BJ (cell line): Measurements from ENCODE around the gene PAMR1. TPM values are rescaled to one million over a fixed set of nuclear protein-coding genes. Genes with fewer than 3 reads are reported as not detected.

Source experiments
- CTCF ChIA-PET: fragments of 350-600 bp; formaldehyde crosslinking; extraction: SDS; loops from one replicate; lab custom pipeline; 2021; ENCODE audit warnings: antibody characterized with exemption, inconsistent platforms; lab: Yijun Ruan, JAX
- POLR2A ChIA-PET: fragments of 300-600 bp; sonication (Branson Sonifier 250); formaldehyde crosslinking; extraction: SDS; loops from one replicate; lab custom pipeline; 2021; ENCODE audit warnings: antibody characterized with exemption; lab: Charles Lee
- DNase-seq: peaks from one replicate; pipeline ENCODE4 v3.0.0-alpha.2; 2011; ENCODE audit warnings: low read depth
- H3K27me3 ChIP-seq: 2 replicates; pipeline ENCODE4 v1.6.0; 2011; ENCODE audit warnings: low read length; ENCODE audit not compliant: control insufficient read depth, insufficient read depth
- H3K36me3 ChIP-seq: 2 replicates; pipeline ENCODE4 v1.5.1; 2011; ENCODE audit warnings: low read length; ENCODE audit not compliant: control insufficient read depth, insufficient read depth
- H3K4me3 ChIP-seq: 2 replicates; pipeline ENCODE4 v1.5.1; 2011; ENCODE audit warnings: low read depth, mild to moderate bottlenecking, control low read depth, low read length
- CTCF ChIP-seq: IDR thresholded peaks from 2 replicates; pipeline ENCODE4 v1.5.1; 2011; ENCODE audit warnings: low read depth, mild to moderate bottlenecking, control low read depth, inconsistent platforms, low read length, moderate library complexity; ENCODE audit not compliant: insufficient read depth
- polyA plus RNA-seq: library from polyadenylated mRNA; depleted of rRNA; stranded (reverse); fragments of >200 nt; gene quantifications from 2 replicates; pipeline ENCODE4 v1.2.3, GENCODE V29; 2011

PAMR1 gene
- polyA plus RNA-seq, 1 experiment: 131 TPM

- no peak for DNase-seq
- ChIA-PET CTCF (interaction anchor here (1.0 to 1.9 kb wide), 2 partner anchors 8 to 15 kb away, joined by 3 to 5 read pairs; no protein-coding TSS in a partner anchor), POLR2A (no interaction called here)
- Histone ChIP-seq H3K4me3 (no peak overlapping the region), H3K27me3 (no peaks in the 10 kb centered on the region), H3K36me3 (peaks cover 6% of the 10 kb centered on the region; the same call in 1 of the 2 replicates)
- TF ChIP-seq CTCF: no peak
These were observed 29.0 kb downstream of the PAMR1 start for GRCh38 chr11:35496416-35496815.

GRCh38 chr11:35494957-35495490, 30.4 kb downstream of the PAMR1 start:
- POLR2A ChIA-PET: no interaction called here
- CTCF ChIA-PET: no interaction called here

GRCh38 chr11:35491231-35491871, 34.1 kb downstream of the PAMR1 start:
- Histone ChIP-seq H3K4me3 (no peak overlapping the region), H3K27me3 (no peaks in the 10 kb centered on the region), H3K36me3 (peaks cover 6% of the 10 kb centered on the region; the same call in 1 of the 2 replicates)
- peak; percentile 95 for DNase-seq
- ChIA-PET POLR2A (no interaction called here), CTCF (no interaction called here)
- TF ChIP-seq CTCF: no peak

More at GRCh38 chr11:35494957-35495490, 30.4 kb downstream of the PAMR1 start:
- Histone ChIP-seq H3K4me3 (no peak overlapping the region), H3K27me3 (no peaks in the 10 kb centered on the region), H3K36me3 (peaks cover 6% of the 10 kb centered on the region; the same call in 1 of the 2 replicates)
- DNase-seq: no peak
- TF ChIP-seq CTCF: no peak

- ChIA-PET CTCF (interaction anchor here (0.6 to 2.1 kb wide), 17 partner anchors 9 to 879 kb away, joined by 3 to 11 read pairs (median 4); partner anchors contain the start of gene PAMR1), POLR2A (interaction anchor here (0.7 kb wide), 1 partner anchor 539 kb away, joined by 8 read pairs; no protein-coding TSS in a partner anchor)
- H3K4me3 ChIP-seq: no peak overlapping the region
- no peaks in the 10 kb centered on the region for H3K27me3 ChIP-seq
- H3K36me3 ChIP-seq: peaks cover 4% of the 10 kb centered on the region; the same call in 1 of the 2 replicates
- TF ChIP-seq CTCF: no peak
- no peak for DNase-seq
These were observed 37.3 kb downstream of the PAMR1 start for GRCh38 chr11:35488117-35488516.

GRCh38 chr11:35487532-35488078, 37.8 kb downstream of the PAMR1 start:
- TF ChIP-seq CTCF: peak; percentile 61
- no peak overlapping the region for H3K4me3 ChIP-seq
- no peaks in the 10 kb centered on the region for H3K27me3 ChIP-seq
- POLR2A ChIA-PET: interaction anchor here (0.6 to 0.7 kb wide), 2 partner anchors 539 to 841 kb away, joined by 5 to 8 read pairs; no protein-coding TSS in a partner anchor
- no peak for DNase-seq
- CTCF ChIA-PET: interaction anchor here (0.7 to 2.1 kb wide), 23 partner anchors 9 to 888 kb away, joined by 3 to 11 read pairs (median 3); partner anchors contain the start of gene PAMR1
- H3K36me3 ChIP-seq: no peaks in the 10 kb centered on the region
